Mammary epithelial cell (primary cell): ENCODE data around the gene SLC16A3.

Experiments used
- CTCF ChIP-seq, 2 donors: IDR thresholded peaks in 1 of 2; conservative IDR thresholded peaks in 1 of 2; 2 replicates each; pipeline ENCODE4 v1.5.1; 2011 to 2012; ENCODE audit warnings: inconsistent platforms in 2 of 2, low read length in 2 of 2, mild to moderate bottlenecking in 2 of 2, control low read depth in 1 of 2, low read depth in 1 of 2; ENCODE audit not compliant: insufficient read depth in 1 of 2; ENCODE audit errors: extremely low read depth in 1 of 2
- EZH2 ChIP-seq: IDR thresholded peaks from 2 replicates; pipeline ENCODE4 v1.6.1; 2012; ENCODE audit warnings: low read length, inconsistent platforms, borderline replicate concordance

GRCh38 chr17:82267575-82268379, 38.9 kb downstream of the SLC16A3 start:
- TF ChIP-seq CTCF (conservative IDR thresholded peaks at IDR 0.05 in 1 of 2, IDR thresholded peaks at IDR 0.05 in 1 of 2; ENCODE audit: extremely low read depth in 1 of 2, insufficient read depth in 1 of 2, low read depth in 1 of 2, low read length in 2 of 2), result no peak
- no peak for TF ChIP-seq EZH2
